Body of pancreas (tissue), 4 donors: ENCODE measurements around the gene PAPOLA. TPM values are rescaled to one million over a fixed set of nuclear protein-coding genes. Genes with fewer than 3 reads are reported as not detected.

Experiments
- ATAC-seq: fragments of 150-250 bp; one replicate; pipeline ENCODE4 v1.9.1; 2016
- DNase-seq, 4 donors: peaks; one replicate each; pipeline ENCODE4 v3.0.0-alpha.2; 2019
- H3K27ac ChIP-seq, 4 donors: fragments of 200-600 bp; sonication (generic); 1 replicate in 3 of 4; 2 replicates in 1 of 4; pipeline versions ENCODE4 v1.5.1 to v1.6.1; 2016 to 2019; ENCODE audit warnings: mild to moderate bottlenecking in 1 of 4, mixed read lengths in 1 of 4, moderate library complexity in 1 of 4
- H3K27me3 ChIP-seq, 2 donors: fragments of 200-600 bp; sonication (generic); one replicate each; pipeline ENCODE4 v1.6.0; 2016; ENCODE audit warnings: mild to moderate bottlenecking in 1 of 2
- H3K36me3 ChIP-seq, 2 donors: fragments of 200-600 bp; sonication (generic); replicated peaks in 1 of 2; 2 replicates each; pipeline ENCODE4 v1.5.1; 2016; ENCODE audit warnings: low read depth in 2 of 2; ENCODE audit not compliant: insufficient read depth in 1 of 2
- H3K4me1 ChIP-seq: fragments of 200-600 bp; sonication (generic); one replicate; pipeline ENCODE4 v1.6.0; 2016
- H3K4me3 ChIP-seq, 2 donors: fragments of 200-600 bp; sonication (generic); 1 replicate in 1 of 2; 2 replicates in 1 of 2; pipeline ENCODE4 v1.5.1; 2016 to 2019
- H3K9me3 ChIP-seq, 3 donors: fragments of 200-600 bp; sonication (generic); 1 replicate in 2 of 3; 2 replicates in 1 of 3; pipeline ENCODE4 v1.5.1; 2016
- CTCF ChIP-seq, 7 experiments: fragments of 450-650 bp in 4 of 7; fragments of 200-600 bp in 3 of 7; sonication (generic) in 3 of 7; IDR thresholded peaks; one replicate each; pipeline ENCODE4 v1.5.1; 2016 to 2019; ENCODE audit warnings: antibody characterized with exemption in 7 of 7
- POLR2A ChIP-seq, 3 donors: fragments of 450-650 bp; IDR thresholded peaks; one replicate each; pipeline ENCODE4 v1.6.1; 2016; ENCODE audit warnings: antibody characterized with exemption in 3 of 3, mild to moderate bottlenecking in 2 of 3
- WGBS, 2 donors: methylation state at CpG; one replicate each; pipeline ENCODE4 v1.1.5; 2017; 5-methylcytosine and 5-hydroxymethylcytosine counted together
- intact Hi-C: fragments of 100-400 bp; cut with DNase I; formaldehyde crosslinking; loops from one replicate; pipeline ENCODE4 v1.15.1; 2023
- total RNA-seq, 2 donors: library from RNA; depleted of rRNA; stranded (reverse); fragments of >200 nt; gene quantifications; one replicate each; pipeline ENCODE4 v1.1.0, GENCODE V29; 2016

The PAPOLA gene
- total RNA-seq, 2 donors from 2014 or later, result 122 to 163 TPM

DNA sequence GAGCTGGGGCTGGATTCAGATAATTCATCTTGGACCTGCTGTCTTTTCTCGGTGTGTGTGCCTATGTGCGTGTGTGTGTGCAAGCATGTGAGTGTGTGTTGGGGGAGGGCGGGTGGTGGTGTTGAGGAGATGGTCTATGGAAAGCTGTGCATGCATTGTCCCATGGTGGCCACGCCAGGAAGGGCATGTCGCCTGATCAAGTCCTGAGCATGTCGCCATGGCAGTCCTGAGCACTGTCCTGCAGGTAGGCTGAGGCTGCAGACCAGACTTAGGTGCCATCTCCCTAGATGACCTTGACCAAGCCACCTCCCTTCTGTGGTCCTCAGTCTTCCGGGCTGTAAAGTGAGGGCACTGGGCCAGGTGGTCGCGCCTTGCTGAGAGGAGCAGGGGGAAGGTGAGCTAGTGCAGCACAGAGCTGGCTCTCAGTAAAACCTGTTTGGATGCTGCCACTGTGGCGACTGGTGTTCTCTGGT, 81.4 kb downstream of the PAPOLA start:
- ATAC-seq, result no peak
- 25 to 54% methylated on average over 4 to 10 of the region's 10 CpGs for WGBS, 2 donors
- no peaks in the 10 kb centered on the region for H3K36me3 ChIP-seq
- H3K27ac ChIP-seq, result no peak overlapping the region
- intact Hi-C loops, result loop anchor here (10.0 kb wide), 1 partner anchor 161 kb away; no protein-coding TSS in a partner anchor
- H3K9me3 ChIP-seq, result no peaks in the 10 kb centered on the region
- no peaks in the 10 kb centered on the region for H3K4me1 ChIP-seq
- TF ChIP-seq POLR2A (IDR thresholded peaks at IDR 0.05) (no peak), CTCF (IDR thresholded peaks at IDR 0.05) (no peak)
- H3K4me3 ChIP-seq, result no peak overlapping the region
- no peaks in the 10 kb centered on the region for H3K27me3 ChIP-seq
- DNase-seq, result no peak

GRCh38 chr14:96584199-96584906, 82.2 kb downstream of the PAPOLA start:
- H3K4me3 ChIP-seq, result no peak overlapping the region
- no peaks in the 10 kb centered on the region for H3K9me3 ChIP-seq
- WGBS, 2 donors, result 15 to 16% methylated on average over 4 to 15 of the region's 15 CpGs
- no peaks in the 10 kb centered on the region for H3K36me3 ChIP-seq
- DNase-seq, result peak; percentile 41 to 65 (median 46)
- no peaks in the 10 kb centered on the region for H3K4me1 ChIP-seq
- TF ChIP-seq CTCF (IDR thresholded peaks at IDR 0.05), result peak; percentile 25 to 70 (median 52)
- no peak for TF ChIP-seq POLR2A (IDR thresholded peaks at IDR 0.05)
- peak; percentile 76 for ATAC-seq
- intact Hi-C loops, result loop anchor here (10.0 kb wide), 1 partner anchor 160 kb away; no protein-coding TSS in a partner anchor
- H3K27me3 ChIP-seq, result no peaks in the 10 kb centered on the region
- no peak overlapping the region for H3K27ac ChIP-seq

DNA sequence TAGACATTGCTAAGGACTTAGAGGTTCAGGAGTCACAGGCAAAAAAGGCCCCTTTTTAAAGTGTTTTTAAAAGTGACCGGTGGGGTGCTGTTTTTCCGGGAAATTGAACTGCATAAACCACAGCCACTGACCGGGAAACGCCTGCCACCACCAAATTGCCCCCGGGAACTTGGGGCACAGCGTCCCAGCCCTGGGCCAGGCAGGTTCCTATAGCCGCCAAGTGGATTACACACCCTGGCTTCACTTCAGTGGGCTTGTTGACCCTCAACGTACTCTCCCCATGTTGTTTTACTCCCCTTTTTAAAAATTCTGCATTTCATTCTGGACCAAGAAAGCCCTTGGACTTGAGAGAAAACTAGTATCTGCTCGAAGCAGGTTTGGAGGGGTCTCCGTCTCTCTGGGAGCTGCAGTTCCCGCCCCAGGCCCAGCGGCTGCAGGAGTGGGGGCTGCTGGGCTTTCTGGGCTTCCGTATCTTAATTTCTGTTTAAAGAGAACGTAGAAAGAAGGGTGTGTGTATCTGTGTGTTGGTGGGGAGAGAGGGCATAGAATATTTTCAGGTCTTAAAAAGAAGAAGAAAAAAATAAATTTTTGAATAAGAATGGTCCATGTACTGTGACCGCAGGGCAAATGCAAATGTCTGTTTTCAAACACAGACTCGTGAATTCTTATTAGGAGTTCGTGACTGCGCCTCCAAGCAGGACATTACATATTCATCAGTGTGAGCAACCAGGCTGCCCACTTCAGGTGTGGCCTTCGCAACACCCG, 82.9 kb downstream of the PAPOLA start:
- no peaks in the 10 kb centered on the region for H3K27me3 ChIP-seq
- ATAC-seq (no peak), DNase-seq (no peak)
- 77 to 80% methylated on average over 20 of the region's 20 CpGs for WGBS, 2 donors
- H3K4me1 ChIP-seq, result no peaks in the 10 kb centered on the region
- no peak overlapping the region for H3K4me3 ChIP-seq
- TF ChIP-seq CTCF (IDR thresholded peaks at IDR 0.05) (no peak), POLR2A (IDR thresholded peaks at IDR 0.05) (no peak)
- H3K27ac ChIP-seq, result no peak overlapping the region
- no peaks in the 10 kb centered on the region for H3K36me3 ChIP-seq
- H3K9me3 ChIP-seq, result no peaks in the 10 kb centered on the region
- intact Hi-C loops, result loop anchor here (10.0 kb wide), 1 partner anchor 160 kb away; no protein-coding TSS in a partner anchor

DNA sequence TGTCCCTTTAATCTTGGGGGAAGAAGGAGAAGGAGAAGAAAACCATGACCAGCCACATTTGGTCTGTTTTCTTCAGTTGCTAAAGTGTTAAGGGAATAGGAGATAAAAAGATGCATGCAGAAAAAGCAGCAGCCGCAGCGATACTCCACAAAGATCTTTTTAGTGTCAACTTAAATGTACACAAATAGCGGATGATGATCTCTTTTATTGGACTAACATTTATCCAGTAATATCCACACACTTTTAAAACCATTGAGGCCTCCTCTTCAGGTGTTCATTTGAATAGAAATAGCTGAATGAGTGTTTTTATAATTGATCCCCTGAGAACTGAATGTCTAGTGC, 83.5 kb downstream of the PAPOLA start:
- Histone ChIP-seq H3K4me1 (no peaks in the 10 kb centered on the region), H3K27me3 (no peaks in the 10 kb centered on the region), H3K9me3 (no peaks in the 10 kb centered on the region), H3K4me3 (no peak overlapping the region), H3K36me3 (no peaks in the 10 kb centered on the region), H3K27ac (no peak overlapping the region)
- ATAC-seq (no peak), DNase-seq (no peak)
- intact Hi-C loops, result loop anchor here (10.0 kb wide), 1 partner anchor 159 kb away; no protein-coding TSS in a partner anchor
- 74 to 78% methylated on average over 3 of the region's 3 CpGs for WGBS, 2 donors
- TF ChIP-seq POLR2A (IDR thresholded peaks at IDR 0.05), result no peak
- no peak for TF ChIP-seq CTCF (IDR thresholded peaks at IDR 0.05)
